NCI-H748 treated with DMSO at 0.1 percent for 48 hours (cell line): ENCODE data around the gene DEPP1.

Experiments
- DNase-seq: peaks from one replicate; lab custom pipeline; 2025; lab: John Stamatoyannopoulos, UW

Gene DEPP1

DNA sequence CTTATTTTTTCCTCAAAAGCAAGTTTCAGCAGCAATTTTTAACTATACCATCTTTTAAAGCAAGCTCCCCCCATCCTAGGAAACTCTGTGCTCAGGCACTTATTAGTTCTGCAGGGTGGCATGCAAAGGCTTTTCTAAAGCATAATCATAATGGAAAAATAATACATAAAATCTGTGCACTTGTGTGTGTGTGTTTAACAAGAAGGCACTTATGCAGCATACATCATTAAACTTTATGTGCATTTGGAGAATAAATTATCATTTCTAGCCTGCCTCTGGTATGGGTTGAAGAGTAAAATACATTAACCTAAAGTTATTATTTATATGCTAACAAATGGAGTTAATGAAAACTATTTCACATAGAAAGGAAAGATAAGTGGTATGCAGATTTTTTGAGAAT, 24.6 kb downstream of the DEPP1 start:
- DNase-seq = no peak

DNA sequence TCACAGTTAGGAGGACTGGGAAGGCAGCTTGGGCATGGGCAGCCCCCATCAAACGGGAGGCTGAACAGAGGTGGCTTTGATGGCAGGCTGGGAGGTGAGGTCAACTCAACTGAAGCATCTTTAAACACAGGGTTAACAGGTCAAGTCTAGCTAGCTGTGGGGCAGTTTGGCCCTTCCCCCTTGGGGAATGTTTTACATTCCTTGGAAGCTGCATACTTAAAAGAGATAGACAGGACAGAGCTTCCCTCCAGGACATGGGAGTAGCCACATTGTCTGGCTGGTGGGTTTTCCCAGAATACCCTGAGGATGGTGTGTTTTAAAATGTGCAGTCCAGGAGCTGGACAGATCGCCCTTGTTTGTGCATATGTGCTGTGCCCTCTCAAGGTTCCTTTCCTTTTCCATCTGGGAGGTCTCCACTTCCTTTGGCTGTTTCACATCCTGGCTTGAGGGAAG, 25.8 kb downstream of the DEPP1 start:
- no peak for DNase-seq

DNA sequence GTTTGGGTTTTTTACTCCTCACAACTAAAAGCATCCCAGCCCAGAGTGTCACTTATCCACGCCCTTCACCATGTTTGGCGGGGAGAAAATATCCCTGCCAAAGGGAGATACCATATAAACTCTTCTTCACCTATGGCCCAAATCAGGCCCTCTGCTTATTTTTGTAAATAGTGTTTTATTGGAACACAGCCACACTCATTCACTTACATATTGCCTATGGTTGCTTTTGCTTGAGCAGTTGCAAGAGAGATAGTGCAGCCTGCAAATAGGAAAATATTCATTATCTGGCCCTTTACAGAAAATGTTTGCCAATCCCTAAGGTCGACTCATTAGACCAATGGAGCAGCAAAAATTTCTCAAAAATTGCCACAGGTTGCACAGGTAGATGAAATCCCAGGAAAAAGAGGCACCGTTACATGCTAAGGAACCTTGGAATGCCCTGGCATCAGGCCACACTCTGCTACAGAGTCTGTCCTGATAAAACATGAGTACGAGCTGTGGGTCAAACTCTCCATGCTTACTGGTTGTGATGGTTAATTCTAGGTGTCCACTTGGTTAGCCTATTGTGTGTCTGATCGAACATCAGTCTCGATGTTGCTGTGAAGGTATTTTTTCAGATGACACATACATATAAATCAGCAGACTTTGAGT, 26.9 kb downstream of the DEPP1 start:
- no peak for DNase-seq

DNA sequence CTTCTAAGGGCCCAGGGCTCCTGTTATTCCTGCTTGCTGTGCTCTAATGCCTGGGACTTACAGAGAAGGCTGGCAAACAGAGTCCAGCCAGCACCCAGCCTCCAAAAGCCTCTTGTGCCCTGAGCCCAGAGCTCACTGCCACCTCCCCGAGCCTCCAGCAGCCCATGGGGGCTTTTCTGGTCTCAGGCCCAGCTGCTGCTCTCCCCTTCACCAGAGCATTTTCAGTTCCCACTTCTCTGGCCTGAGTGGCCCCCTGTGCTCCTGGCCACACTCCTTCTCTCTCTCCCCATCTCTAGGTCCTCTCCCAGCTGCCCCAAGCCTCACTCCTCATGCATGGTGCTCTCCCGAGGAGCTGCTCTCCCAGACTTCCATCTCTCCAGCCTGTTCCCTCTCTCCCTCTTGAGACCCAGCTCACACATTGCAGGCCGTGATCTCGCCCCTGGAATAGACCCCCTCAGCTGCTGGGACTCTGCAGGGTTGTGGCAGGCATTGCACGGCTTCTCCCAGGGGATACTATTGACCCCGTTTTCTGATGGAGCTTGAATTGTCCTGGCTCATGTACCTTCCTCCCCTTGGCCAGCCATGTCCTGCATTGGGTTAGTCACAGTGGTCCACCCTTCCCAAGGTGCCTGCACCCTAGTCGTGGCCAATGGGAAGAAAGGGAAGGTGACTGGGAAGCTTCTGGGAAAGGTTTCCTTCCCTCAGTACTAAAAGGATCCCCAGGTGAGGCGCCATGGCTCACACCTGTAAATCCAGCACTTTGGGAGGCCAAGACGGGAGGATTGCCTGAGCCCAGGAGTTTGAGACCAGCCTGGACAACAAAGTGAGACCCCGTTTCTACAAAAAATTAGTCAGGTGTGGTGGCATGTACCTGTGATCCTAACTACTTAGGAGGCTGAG, 28.0 kb downstream of the DEPP1 start:
- no peak for DNase-seq

DNA sequence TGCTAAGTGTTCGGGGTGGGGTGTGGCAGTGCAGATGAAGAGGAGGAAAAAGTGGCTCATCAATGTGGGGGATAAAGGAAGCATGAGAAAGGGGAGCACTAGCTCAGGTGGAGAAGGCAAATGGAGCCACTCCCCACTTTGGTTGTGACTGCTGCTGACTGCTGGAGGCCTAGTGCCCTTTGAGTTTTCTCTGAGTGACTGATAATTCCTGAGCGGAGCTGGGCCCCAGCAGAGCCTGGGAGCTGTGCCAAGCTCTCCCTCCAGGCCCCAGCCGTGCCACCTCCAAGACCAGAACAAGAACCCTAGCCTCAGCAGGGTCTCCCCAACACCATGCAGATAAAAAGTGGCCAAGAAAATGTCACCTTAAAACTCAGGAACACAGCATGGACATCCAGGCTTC, 28.7 kb downstream of the DEPP1 start:
- no peak for DNase-seq

DNA sequence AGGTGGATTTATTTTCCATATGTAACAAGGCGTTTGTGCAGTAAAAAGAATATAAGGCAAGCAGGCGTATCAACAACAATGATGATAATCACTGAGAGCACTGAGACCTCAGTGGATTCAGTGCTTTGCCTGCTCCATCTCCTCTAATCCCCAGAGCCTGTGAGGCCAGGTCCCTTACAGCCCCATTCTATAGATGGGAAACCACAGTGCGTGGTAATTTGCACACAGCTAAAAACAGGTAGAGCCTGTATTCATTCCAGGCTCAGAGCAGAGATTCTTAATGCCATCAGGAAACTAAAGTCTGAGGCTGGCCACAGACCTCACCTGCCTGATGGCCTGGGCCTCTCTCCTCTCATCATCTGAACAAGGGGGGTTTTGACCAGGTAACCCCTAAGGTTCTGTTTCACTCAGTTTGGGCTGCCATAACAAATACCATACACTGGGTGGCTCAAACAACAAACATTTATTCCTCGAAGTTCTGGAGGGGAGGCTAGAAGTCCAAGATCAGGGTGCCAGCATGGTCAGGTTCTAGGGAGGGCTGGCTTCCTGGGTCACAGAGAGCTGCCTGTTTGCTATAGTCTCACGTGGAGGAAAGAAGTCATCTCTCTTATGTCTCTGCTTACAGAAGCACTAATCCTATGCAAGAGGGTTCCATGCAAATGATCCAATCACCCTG, 29.3 kb downstream of the DEPP1 start:
- no peak for DNase-seq

DNA sequence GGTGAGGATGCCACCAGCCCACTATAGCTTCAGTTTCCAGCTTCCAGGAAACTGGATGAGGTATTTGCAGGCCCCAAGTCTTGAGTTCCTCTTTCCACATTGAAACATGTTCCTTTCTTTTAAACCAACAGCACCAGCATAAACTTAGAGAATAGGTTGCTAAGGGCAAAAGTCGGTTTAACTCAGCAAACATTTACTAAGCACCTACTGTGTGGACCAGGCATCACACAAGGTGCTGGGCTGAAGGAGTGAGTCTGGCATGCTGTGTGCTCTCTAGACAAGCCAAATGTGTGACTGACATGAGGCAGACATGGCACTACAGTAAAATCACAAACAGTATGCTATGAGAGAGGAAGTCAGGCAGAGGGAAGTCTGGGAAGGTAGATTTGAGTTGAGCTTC, 30.0 kb downstream of the DEPP1 start:
- DNase-seq = no peak

DNA sequence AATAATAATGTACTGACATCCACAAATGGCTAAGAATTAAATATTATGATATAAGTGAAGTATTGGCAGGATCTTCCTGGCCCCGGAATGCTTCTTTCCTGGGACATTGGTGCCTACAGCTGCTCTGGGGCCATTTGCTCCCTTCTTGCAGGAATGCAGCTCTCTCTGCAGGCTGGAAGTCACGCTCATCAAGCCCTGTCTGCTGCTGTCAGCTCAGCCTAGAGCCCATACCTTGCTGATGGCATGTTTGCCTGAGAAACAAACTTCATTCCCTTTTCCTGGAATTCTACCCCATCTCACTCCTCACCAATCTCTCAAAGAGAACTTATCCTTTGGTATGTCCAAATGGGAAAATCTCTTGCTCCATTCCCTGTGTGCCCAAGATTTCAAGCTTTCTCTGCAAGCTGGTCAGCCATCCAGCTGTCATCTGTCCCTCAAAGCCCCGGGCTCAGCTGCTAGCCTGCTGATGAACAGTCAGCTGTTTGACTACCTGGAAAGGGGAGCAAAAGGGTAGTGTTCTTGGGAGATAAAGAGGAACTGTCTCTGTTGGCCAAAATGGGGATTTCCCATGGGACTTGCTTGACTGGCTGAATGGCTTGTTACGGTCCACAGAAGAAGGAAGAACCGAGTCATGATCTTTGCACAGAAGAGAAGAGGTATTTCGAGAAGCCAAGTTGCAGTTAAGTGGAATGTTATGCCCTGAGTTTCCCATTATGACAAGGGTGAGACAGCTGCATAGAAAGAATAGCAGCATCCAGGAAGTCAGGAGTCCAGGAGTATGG, 31.0 kb downstream of the DEPP1 start:
- no peak for DNase-seq

DNA sequence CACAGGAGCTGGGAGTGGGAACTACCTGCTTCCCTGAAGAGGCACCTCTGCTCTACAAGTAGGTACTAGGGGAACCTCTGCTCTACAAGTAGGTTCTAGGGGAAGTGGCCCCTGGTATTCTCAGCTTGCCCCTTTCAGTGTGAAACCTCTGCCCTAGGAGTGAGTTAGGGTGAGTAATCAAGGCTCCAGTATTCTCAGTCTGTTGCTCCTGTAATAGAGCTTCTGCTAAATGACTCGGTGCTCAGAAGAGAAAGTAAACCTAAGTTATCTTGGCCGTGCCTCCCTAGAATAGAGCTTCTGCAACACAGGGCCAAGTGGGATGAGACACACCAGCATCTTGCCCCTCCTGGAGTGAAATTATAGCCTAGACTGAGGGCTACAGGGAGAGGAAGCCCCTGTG, 32.4 kb downstream of the DEPP1 start:
- no peak for DNase-seq

DNA sequence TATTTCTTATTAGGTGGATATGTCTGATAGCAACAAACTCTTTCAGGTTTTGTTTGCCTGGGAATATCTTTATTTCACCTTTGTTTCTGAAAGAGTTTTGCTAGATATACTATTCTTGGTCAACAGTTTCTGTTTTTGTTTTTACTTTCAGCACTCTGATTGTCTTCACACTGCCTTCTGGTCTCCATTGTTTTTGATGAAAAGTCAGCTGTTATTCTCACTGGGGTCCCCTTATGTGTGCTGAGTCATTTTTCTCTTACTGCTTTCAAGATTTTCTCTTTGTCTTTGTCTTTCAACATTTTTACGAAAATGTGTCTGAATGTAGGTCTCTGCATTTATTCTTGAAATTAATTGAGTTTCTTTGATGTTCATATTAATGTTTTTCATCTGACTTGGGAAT, 34.3 kb downstream of the DEPP1 start:
- DNase-seq = no peak

DNA sequence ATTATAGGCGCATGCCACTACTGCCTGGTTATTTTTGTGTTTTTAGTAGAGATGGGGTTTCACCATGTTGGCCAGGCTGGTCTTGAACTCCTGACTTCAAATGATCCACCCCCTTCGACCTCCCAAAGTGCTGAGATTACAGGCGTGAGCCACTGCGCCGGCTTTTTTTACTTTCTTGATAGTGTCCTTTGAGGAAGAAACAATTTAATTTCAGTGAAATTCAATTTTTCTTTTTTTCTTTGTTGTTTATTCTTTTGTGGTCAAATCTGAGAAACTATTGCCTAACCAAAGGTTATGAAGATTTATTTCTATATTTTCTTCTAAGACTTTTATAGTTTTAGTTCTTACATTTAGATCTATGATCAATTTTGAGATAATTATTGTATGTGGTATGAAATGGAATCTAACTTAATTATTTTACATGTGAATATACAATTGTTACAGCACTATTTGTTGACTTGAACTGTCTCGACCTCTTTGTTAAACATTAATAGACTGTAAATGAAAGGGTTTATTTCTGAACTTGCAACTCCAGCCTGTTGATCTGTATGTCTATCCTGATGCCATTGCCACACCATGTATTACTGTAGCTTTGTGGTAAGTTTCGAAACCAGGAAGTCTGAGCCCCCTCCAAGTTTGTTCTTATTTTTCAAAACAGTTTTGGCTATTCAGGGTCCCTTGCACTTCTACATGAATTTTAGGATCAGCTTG, 38.8 kb downstream of the DEPP1 start:
- no peak for DNase-seq

DNA sequence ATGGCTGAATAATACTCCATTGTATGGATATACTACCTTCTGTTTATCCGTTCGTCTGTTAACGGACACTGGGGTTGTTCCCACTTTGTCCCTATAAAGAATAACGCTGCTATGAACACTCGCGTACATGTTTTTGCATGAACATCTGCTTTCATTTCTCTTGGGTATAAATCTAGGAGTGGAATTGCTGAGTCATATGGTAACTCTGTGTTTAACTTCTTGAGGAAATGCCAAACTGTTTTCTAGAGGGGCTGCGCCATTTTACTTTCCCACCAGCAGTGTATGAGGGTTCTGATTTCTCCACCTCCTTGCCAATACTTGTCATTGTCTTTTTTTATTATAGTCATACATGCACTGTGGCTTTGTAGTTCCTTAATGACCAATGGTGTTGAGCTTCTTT, 39.7 kb downstream of the DEPP1 start:
- no peak for DNase-seq

DNA sequence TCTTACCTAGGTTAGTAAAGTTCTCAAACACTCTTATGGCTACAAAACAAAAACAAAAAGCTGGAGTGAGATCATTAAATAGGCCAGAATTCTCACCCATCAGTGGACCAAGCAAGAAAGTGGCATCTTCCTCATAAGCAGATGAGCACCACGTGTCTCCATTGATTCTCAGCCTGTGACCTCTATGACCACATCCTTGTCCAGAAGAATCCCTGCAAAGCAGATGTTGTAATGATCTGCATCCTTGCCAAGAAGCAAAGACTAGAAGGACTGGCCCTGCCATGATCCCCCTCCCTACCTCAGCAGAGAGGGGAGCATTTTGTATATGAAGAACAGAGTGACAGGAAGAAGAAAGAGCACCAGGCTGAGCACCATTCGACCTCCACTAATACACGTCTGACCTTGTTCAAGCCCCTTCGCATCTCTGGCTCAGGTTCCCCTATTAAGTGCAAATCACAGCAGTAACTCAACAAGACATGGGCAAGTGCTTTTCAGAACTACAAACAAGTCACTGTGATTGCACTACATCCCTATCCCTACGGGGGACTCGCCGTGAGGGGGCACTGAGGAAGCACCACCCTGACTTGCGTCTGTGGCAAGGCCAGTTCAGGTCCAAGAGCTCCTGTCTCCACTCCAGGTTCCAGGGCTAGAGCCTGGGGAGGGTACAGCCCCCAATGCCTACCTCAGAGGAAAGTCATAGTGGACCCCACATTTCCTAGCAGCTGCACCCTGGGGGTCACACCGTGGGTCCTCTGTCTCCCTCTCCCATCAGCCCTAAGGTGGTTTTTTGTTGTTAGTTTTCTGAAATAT, 41.2 kb downstream of the DEPP1 start:
- no peak for DNase-seq

DNA sequence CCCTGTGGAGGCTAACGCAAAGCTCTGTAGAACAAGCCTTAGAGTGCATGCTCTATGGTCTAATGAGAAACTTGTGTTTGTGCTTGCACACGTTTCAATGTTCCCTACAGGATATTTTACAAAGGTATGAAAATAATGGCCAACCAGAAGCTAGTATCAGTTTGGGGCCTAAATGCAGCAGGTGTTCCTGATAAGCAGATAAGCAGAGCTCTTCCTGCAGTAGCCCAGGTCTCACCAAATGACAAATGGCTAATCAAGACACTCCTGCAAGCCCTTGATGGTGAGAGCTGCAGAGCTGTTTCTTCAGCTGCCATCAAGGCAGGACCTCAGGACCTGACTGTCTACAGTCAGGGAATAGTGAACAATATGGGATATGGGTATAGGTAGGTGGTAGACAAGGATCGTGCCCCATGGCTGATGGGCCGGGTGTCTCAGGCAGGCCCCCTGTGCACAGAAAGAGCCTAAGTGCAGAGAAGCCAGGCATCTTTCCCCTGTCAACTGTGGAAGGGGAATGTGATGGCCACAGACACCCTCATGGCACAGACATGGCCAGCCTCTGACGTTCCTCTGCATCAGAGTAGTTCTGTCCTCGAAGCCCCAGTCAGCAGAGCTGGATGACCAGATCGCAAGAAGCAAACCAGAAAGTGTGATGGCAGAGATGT, 42.2 kb downstream of the DEPP1 start:
- DNase-seq = no peak

DNA sequence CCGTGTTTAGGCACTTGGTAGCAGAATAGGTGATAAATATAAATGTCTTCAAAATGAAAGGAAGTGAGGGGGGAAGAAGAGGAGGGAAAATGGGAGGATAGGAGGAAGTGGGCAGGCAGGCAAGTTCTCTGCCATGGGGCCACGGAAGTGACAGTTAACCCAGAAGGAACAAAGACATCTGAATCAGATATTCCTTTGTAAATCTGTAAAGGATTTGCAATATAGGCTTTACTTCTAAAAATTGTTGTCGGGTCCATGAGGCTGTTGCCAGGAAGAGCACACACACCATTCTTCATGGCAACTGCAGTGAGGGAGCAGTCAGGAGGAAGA, 42.7 kb downstream of the DEPP1 start:
- DNase-seq = no peak

DNA sequence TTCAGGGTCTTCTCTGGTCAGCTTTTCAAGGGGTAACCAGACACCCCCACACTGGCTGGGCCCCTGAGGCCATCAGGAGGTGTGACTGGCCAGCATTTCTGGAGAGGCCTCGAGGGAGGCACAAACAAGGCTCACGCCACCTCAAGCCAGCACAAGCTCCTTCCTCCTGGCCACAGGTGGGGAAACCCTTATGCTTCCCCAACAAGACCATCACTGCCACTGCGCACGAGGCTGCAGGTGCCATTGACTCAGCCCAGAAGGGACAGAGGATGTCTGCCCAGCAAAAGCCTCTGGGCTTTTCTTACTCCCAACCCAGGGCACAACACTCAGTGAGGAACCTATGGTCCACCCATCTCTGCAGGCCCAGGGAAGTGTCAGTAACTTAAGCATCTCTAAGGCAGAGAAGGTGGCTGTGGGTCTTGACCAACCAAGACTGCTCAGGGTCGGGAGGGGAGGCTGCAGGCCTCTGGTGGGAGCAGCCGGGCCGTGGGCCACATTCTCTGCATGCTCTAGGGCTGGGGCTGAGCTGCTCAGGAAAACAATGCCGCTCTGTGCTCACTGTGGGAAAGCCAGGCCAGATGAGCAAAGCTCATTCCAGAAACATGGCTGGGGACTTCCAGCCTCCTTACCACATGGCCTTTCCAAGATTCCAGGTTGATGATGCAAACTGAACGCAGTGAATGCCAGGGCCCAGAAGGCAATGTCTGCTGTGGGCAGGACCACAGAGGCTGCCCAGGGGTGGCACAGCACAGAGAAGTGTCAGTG, 43.2 kb downstream of the DEPP1 start:
- DNase-seq = no peak

DNA sequence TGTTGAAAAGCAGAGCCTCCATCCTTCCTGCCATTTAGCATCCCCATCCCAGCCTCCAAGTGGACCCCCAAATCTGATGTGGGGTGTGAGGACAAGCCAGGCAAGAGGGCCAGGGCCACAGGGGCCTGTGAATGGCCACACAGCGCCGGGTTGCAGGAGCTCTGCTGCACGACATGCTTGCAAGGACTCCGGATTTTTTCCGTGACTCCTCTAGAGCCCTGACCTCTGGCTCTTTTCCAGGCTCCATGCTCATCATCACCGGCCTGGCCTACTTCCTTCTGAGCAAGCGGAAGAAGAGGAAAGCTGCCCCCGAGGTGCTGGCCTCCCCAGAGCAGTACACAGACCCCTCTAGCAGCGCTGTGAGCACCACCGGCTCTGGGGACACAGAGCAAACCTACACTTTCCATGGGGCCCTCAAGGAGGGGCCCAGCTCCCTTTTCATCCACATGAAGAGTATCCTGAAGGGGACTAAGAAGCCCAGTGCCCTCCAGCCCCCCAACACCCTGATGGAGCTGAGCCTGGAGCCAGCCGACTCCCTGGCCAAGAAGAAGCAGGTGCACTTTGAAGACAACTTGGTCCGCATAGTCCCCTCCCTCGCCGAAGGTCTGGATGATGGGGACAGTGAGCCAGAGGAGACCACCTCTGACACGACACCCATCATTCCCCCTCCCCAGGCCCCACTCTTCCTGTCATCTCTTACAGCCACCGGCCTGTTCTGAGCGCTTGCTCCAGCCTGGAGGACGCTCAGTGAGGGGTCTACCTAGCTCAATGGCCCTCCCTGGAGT, 44.0 kb downstream of the DEPP1 start:
- DNase-seq = no peak

DNA sequence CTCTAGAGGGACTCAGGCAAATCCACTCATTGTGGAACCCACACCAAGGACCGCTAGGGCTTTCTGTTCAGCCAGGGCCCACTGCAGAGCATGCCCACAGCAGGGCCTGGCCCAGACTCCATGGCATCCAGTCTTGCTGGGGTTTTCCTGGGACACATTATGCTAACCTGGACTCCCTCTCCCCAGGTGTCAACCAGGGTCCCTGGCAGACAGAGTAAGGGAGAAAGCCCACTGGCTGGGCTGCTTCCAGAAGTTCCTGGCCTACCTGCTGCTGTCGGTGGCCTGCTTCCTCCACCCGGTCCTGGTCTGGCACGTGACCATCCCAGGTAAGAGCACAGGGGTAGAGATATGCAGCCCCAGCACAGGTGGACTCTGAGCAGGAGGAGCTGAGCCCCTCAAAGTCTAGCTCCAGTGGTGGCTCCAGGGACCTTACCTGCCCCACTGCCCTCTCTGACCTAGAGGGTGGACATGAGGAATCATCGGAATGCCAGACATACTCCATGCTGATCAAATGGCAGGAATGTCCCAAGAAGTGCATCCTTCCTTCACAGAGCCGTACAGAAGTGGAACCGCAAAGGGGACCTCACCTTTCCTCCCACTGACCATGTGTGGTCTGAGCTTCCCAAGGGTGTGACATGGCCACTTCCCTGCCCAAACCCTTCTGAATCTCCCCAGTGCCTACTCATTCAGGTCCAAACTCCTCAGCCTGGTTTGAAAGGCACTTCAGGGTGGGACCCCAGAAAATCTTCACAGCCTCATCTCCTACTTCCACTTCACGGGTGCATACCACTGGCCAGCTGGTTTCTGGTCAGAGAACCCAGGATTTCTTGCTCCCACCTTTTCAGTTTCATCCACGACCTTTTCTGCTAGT, 44.9 kb downstream of the DEPP1 start:
- DNase-seq = no peak
